NCI-H2107 (cell line): ENCODE data around the gene NSUN5.
"Not testable (repeated sequence)": the region's sequence is repeated elsewhere in the genome, so short reads cannot be mapped to it uniquely, and the experiment has no call there.

Experiments used
- DNase-seq: peaks from one replicate; lab custom pipeline; 2025; lab: John Stamatoyannopoulos, UW

Gene NSUN5

DNA sequence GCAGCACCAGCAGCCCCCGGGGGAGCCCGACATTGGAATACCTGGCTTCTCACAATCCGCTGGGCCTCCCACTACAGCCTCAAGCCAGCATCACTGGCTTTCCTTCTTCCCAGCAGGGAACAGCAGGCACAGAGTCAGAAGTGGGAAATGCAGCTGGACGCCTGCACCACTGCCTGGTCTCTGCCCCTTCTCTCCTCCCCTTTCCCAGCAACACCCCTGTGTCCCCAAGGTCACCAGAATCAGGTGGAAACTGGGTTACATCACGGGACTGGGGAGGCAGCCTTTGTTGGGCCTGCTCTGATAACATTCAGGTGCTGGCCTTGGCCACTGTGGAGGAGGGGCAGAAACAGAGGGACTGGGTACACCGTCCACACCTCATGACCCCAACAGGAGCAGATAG lies 16.8 kb upstream of the NSUN5 start:
- DNase-seq = not testable (repeated sequence)

DNA sequence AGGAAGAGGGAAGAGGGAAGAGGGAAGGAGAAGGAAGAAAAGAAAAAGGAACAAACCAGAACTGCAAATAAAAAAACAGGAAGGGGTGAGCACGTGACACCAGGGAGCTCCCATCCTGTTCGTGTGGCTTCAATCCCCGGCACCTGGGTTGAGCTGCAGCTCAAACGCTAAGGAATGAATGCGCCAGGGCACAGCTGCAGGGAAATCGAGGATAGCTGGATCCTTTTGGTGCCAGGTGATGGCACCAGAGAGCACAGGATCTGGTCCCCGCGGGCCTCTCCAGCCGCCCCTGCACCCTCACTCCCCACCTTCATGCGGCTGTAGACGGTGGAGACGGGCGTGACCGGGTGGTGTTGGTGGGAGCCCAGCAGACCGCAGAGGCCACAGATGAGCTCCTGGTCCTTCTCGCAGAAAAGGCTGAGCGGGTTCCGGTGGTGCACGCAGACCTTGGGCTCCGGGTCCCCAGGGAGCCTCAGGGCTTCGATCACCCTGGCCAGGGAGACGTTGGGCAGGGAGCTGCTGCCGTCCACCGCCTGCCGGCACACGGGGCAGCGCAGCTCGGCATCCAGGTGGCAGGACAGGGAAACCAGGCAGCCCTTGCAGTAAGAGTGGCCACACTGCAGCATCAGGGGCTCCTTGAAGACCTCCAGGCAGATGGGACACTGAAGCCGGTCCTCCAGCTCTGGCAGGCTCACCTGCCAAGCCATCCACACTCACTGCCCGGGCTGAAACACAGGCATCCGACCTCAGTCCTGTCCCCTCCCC lies 15.6 kb upstream of the NSUN5 start:
- DNase-seq = peak; percentile 82

DNA sequence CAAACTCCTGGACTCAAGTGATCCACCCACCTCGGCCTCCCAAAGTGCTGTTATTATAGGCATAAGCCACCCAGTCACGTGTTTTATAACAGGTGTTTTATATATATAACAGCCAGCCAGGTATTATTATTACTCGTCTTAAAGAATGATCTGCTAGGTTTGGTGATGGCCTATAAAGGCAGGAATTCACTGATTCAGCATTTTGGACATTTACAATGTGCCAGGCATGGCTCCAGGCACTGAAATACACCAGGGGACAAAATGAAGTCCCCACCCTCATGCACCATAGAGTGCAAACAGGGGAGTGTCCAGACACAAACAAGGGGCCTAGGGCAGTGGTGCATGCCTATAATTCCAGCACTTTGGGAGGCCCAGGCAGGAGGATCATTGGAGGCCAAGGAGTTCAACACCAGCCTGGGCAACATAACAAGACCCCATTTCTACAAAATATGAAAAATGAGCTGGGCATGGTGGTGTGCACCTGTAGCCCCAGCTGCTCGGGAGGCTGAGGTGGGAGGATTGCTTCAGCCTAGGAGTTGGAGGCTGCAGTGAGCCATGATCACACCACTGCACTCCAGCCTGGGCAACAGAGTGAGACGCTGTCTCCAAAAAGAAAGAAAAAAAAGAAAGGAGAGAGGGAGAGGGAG lies 14.9 kb upstream of the NSUN5 start:
- not testable (repeated sequence) for DNase-seq

DNA sequence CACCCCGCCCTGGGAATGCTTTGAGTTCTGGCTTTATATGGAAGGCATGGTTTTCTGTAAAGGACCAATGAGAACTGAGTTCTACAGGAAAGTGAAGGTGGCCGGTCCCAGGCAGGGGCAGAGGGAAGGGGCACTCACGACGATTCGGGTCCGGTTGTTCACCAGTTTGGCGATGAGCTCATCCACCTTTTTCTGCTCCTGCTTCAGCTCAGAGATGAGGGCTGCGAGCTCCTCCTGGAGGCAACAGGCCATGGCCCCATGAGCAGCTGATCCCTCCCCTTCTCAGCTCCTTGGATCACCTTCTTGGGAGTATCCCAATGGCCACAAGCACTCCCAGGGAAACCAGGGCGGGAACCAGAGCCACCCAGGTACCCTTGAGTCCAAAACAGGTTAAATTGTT lies 11.4 kb upstream of the NSUN5 start:
- DNase-seq = not testable (repeated sequence)

DNA sequence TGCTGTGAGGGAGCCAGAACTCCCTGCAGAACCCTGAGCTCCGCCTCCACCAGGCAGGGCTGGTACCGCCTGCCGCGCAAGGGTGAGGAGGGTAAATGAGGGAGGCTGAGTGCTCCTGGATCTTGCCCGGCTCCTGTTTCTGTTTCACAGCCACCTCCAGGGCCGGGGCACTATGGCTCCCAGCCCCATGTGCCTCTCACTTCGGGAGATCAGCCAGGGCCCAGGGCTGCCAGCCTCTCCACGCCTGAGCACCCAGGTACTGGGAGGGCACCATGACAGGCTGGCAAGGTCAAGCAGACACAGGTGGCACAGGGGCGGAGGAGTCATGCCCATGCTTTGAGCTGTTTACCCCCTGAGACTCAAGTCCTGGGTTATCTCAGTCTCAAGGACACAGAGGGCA lies 10.9 kb upstream of the NSUN5 start:
- DNase-seq = peak; percentile 20

DNA sequence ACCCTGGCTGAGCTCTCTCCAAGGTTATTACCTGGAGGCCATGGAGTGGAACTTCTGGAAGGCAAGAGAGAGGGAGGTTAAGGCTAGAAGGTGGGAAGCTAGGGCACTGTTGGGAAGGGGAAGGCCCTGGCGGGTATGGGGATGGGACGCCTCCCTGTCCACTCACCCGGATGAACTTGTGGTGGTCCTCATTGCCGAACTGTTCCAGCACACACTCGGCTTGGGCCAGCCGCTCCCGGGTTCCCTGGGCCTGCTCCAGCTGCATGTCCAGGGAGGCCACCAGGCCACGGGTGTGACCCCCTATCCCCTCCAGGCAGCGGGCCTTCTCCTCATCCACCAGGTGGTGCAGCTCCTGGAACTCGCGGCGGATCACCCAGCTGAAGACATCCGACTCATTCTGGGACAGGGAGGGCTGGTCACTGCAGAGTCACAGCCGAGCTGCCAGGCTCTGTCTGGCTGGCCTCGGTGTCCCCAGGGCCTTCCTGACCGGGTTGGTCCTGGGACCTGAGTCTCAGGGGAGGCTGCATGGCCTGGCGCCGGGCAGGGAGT lies 10.1 kb upstream of the NSUN5 start:
- not testable (repeated sequence) for DNase-seq

DNA sequence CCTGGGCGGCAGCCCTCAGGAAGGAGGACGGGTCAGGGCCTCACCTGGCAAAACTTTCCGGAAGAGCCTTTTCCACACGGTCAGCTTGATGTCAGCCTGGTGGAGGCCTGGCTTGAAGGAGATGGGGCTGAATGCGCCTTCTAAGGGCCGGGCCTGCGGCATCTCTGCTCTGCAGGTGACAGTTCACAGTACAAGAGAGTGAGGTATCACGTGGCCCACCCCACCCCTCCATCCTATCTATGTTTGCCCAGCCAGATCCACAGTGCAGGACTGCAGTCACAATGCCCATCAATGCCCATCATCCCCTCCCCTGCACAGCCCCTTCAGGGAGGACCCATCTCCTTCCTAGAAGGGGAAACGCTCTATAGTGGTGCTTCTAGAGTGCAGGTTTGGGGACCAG lies 7.9 kb upstream of the NSUN5 start:
- DNase-seq = no peak

DNA sequence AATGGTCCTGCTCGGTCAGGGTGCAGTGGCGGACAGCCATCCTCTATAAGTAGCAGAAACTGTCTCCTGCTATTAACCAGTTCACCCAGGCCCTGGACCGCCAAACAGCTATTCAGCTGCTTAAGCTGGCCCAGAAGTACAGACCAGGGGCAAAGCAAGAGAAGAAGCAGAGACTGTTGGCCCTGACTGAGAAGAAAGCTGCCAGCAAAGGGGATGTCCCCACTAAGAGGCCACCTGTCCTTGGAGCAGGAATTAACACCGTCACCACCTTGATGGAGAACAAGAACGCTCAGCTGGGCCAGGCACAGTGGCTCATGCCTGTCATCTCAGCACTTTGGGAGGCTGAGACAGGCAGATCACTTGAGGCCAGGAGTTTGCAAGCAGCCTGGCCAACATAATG lies 5.6 kb upstream of the NSUN5 start:
- DNase-seq = no peak

DNA sequence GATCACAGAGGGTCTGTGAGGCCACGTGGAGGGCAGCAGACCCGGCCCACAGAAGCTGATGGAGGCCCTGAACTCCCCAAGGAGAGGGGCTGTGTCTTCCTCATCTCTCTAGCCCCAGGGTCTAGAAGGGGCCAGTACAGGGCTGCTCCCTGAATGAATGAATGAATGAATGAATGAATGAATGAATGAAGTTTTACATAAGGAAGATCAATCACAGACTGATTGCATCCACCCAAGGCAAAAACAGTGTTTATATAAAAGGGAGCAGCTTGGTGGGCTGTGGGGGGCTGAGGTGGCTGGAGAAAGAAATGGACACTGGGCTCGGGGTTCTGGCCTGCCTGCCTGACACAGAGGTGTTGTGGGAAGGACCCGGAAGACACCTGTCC lies 4.9 kb upstream of the NSUN5 start:
- DNase-seq = no peak

DNA sequence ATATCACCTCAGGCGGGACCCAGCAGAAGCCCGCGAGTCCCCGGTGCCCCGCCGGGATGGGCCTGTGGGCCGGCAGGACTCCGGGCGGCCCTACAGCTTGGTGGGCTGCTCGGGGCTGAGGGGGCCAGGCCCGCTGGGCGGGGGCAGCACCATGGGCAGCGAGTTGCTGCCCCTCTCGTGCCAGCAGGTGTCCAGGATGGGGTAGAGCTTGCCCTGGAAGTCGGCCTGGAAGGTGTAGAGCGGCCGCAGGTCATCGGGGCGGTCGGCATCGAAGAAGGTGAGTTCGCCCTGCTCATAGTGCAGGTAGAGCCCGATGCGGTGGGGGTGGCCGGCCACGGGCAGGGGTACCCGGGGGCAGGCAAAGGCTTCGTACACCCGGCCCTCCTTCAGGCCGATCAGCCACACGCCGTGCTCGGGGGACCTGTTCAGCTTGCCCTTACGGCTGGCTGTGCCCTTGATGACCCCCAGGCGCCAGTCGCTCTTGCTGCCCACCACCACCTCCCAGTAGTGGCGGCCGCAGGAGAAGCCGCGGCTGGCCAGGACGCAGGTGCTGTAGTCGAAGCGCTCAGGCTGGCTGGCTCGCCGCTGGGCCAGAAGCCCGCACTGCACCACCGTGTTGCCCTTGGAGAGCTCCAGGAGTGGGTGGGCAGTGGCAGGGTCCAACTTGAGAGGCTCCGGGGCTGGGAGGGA lies 4.3 kb upstream of the NSUN5 start:
- no peak for DNase-seq

DNA sequence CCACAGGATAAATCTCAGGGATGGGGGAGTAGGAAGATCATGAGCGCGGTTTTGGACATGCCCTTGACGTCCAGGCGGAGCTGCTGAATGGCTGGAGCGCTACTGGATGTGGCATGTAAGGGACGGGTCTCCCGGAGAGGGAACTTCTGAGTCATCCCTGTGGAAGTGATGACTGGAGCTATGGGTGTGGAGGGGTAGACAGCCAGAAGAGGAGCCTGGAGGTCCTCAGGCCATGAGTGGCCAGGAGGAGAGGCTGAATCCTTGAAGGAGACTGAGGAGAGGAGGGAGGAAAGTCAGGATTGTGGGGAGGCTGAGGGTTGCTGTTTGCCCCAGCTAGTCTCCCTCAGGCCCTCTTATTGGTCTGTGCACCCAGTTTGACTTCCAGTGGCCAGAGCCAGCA lies 2.8 kb upstream of the NSUN5 start:
- DNase-seq = not testable (repeated sequence)

DNA sequence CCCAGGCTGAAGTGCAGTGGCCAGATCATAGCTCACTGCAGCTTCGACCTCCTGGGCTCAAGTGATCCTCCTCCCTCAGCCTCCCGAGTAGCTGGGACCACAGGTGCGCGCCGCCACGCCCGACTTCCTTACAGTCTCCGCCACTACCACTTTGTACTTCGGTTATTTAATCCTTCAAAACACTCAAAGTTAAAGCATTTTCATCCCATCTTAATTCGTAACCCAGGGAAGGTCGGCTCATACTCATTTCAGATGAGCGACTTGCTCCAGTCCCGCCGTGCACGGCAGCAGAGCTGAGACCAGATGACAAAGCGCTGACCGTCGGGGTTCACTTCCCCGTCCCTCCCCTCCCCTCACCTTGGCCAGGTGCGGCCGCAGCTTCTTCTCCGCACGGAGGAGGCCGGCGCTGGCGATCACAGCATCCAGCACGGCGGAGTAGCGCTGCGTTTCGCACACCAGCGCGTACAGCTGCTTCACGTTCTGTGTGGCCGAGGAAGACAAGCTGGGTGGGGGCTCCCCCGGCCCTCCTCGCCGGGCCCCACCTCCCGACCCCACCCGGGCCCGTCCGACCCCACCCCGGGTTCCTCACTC lies 457 bp downstream of the NSUN5 start:
- DNase-seq = no peak

DNA sequence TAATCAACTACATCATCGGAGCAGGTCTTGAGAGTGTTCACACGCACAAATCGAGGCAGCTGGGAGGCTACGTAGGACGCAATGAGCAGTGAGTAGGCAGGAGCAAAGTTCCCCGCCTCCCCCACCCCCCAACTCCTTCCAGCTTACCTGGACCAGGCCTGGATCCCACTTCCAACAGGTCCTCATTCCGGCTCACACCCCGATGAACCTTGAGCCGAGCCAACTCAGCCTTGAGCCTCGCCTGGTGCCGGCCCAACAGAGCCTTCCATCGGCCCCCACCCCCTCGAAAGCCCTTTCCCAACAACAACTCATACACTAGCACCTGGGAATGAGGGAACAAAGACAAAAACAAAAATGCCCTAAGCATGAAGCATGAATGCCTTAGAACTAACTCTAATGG lies 1.2 kb downstream of the NSUN5 start:
- DNase-seq = no peak

DNA sequence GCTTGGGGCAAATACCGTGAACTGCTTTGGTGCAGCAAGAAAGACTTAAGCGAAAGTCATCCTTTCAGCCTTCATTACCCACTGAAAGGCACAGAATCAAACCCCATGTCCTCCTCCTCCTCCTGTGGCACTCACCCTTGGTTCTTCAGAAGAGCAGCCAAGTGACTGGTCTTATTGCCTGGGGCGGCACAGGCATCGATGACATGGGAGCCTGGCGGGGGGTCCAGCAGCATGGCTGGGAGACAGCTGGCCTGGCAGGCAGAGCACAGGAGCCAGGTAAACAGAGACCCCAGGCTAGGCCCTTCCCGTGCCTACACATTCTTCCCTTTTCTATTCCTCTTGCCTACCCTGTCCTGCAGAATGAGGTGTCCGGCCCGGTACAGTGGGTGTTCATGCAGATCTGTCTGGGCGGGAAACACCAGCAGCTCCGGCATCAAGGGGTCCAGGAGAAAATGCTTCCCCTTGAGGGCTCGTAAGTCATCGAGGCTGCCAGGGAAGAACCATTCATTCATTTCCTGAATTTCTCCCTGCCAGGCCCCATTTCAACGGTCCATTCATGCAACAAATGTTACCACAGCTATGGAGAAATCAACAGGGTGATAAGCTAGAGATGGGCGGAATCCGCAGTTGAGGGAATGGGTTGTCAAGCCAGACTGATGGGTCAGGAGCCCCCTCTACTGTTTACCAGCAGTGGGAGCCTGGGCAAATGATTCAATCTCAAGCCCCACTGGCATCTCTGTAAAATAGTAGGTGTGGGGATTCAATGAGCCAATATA lies 3.8 kb downstream of the NSUN5 start:
- DNase-seq = not testable (repeated sequence)

DNA sequence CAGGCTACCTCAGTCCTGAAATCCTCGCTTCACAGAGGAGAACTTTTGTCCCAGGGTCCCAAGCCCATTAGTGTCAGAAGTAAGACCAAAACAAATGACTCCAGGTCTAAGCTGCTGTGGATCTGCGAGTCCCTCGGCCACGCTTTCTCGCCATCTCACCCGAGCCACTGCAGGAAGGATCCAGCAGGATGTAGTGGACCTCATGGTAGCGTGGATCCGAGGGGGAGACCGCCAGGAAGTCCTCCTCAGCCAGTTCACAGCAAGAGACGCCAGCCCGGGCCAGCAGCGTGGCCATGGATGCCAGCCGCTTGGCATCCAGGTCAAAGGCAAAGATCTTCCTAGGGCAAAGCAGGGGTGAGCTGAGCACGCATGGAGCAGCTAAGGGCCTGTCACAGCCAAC lies 4.6 kb downstream of the NSUN5 start:
- no peak for DNase-seq

DNA sequence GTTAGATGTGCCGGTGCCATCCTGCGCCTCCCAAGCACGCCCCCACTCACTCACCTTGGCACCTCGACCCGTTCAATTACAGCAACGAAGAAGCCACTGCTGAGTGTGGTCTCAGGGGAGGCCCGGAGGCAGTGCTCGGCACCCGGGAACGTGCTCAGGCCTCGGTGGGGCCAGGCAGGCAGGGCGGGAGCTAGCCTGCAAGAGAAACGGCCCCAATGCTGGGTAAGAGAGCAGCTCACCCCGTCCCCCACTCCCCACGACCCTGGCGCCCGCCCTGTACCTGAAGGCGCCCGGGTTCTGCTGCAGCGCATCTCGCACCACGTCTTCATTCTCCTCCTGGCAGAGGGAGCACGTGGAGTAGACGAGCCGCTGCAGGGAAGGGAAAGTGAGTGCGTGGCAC lies 5.1 kb downstream of the NSUN5 start:
- DNase-seq = no peak

DNA sequence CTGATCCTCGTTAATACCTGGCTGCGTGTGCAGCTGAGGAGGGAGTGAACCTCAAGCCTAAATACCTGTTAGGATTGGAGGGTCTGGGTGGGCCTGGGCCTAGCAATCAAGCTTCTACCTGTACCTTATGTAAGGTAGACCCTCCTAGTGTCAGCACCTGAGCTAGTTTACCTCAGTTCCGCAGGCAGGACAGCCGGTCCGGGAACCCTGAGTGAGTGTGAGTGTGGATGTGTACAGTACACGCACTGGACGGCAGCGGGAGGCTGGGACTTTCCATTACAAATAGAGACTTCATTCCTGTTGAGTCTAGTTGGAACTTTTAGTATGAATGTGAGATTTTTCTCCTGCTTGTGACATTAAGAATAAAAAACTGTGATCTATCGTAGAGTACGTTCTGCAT lies 5.8 kb downstream of the NSUN5 start:
- DNase-seq = not testable (repeated sequence)

DNA sequence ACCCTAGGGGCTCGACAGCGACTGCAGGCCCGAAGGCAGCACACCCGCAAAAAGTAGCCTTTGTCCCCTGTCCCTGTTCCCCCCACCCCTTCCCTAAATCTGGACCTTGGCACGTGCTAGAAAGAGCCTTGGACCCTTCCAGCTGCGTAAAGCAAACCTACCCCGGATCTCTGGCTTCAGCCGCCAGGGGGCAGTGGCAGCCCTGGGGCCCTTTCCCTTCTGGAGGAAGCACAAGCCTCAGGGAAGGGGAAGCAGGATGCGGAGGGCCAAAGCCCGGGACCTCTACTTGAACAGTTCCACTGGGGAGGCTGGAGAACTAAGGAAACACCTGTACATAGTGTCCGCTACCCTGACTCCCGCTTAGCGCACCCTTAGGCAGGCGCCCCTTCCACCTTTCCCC lies 7.5 kb downstream of the NSUN5 start:
- not testable (repeated sequence) for DNase-seq

DNA sequence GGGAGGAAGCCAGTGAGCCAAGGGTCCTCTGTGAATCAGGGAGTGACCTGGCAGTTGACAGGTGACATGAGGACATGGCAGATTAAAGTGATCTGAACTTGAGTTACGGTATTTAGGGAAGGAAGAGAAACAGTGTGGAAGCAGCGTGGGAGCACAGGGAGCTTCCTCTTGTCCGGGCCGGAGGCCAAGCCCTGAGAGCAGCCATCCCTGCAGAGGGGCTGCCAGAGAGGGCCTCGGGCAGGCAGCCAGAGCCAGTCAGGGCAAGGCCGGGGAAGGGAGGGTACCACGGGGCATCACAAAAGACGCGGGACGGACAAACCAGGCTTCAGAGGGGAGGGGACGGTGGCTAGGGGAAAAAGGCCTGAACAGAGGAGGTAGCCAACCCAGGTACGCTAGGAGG lies 8.8 kb downstream of the NSUN5 start:
- DNase-seq = not testable (repeated sequence)

DNA sequence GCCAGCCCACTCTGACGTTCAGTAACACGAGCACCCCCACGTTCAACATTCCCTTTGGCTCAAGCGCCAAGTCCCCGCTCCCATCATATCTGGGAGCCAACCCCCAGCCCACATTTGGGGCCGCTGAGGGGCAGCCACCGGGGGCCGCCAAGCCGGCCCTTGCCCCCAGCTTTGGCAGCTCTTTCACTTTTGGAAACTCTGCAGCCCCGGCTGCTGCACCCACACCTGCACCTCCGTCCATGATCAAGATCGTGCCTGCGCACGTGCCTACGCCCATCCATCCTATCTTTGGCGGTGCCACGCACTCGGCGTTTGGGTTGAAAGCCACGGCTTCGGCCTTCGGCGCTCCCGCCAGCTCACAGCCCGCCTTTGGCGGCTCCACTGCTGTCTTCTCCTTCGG lies 10.9 kb downstream of the NSUN5 start:
- not testable (repeated sequence) for DNase-seq

DNA sequence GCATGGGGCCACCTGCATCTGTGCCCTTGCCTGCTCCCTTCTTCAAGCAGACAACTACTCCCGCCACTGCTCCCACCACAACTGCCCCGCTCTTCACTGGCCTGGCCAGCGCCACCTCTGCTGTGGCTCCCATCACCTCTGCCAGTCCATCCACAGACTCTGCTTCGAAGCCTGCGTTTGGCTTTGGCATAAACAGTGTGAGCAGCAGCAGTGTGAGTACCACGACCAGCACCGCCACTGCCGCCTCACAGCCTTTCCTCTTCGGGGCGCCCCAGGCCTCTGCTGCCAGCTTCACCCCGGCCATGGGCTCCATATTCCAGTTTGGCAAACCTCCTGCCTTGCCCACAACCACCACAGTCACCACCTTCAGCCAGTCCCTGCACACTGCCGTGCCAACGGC lies 11.4 kb downstream of the NSUN5 start:
- not testable (repeated sequence) for DNase-seq

DNA sequence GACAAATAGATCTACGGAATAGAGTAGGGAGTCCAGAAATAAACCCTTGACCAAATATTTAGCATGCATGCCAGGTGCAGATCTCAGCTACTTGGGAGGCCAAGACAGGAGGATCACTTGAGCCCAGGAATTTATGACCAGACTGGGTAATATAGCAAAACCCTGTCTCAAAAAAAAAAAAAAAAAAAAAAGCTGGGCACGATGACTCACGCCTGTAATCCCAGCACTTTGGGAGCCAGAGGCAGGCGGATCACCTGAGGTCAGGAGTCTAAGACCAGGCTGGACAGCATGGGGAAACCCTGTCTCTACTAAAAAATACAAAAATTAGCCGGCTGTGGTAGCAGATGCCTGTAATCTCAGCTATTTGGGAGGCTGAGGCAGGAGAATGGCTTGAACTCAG lies 31.4 kb downstream of the NSUN5 start:
- DNase-seq = not testable (repeated sequence)
